Activated T-cell treated with anti-CD3 and anti-CD28 coated beads, Interleukin-2, amount 50 U/mL, for 1 hour (primary cell): ENCODE measurements around the gene CNDP1.

Experiments used
- DNase-seq: peaks from one replicate; pipeline ENCODE4 v3.0.0-alpha.2; 2020

The CNDP1 gene

GRCh38 chr18:74507097-74507881 lies 27.0 kb upstream of the CNDP1 start:
- DNase-seq = no peak

- no peak for DNase-seq
Observed at GRCh38 chr18:74507927-74508326, 26.4 kb upstream of the CNDP1 start.

GRCh38 chr18:74508366-74508765 lies 25.9 kb upstream of the CNDP1 start:
- no peak for DNase-seq

- DNase-seq = no peak
Observed at GRCh38 chr18:74508821-74509225, 25.5 kb upstream of the CNDP1 start.

GRCh38 chr18:74509856-74510769 lies 24.2 kb upstream of the CNDP1 start:
- DNase-seq = no peak

GRCh38 chr18:74510770-74511095 lies 23.6 kb upstream of the CNDP1 start:
- no peak for DNase-seq

- no peak for DNase-seq
Observed at GRCh38 chr18:74511823-74512222, 22.5 kb upstream of the CNDP1 start.

- no peak for DNase-seq
Observed at GRCh38 chr18:74512321-74513053, 21.8 kb upstream of the CNDP1 start.

GRCh38 chr18:74513149-74513882 lies 21.0 kb upstream of the CNDP1 start:
- no peak for DNase-seq

GRCh38 chr18:74513883-74514205 lies 20.5 kb upstream of the CNDP1 start:
- DNase-seq = no peak

- no peak for DNase-seq
Observed at GRCh38 chr18:74514860-74515495, 19.3 kb upstream of the CNDP1 start.

GRCh38 chr18:74515620-74516231 lies 18.6 kb upstream of the CNDP1 start:
- no peak for DNase-seq

GRCh38 chr18:74516271-74517235 lies 17.7 kb upstream of the CNDP1 start:
- no peak for DNase-seq

- DNase-seq = no peak
Observed at GRCh38 chr18:74517236-74517630, 17.1 kb upstream of the CNDP1 start.

GRCh38 chr18:74518456-74519295 lies 15.6 kb upstream of the CNDP1 start:
- DNase-seq = no peak

- no peak for DNase-seq
Observed at GRCh38 chr18:74519320-74520095, 14.8 kb upstream of the CNDP1 start.

- DNase-seq = no peak
Observed at GRCh38 chr18:74520096-74520833, 14.0 kb upstream of the CNDP1 start.

GRCh38 chr18:74521068-74521725 lies 13.1 kb upstream of the CNDP1 start:
- no peak for DNase-seq
